Endothelial cell of umbilical vein (primary cell): ENCODE measurements around the gene IFNA8. TPM values are rescaled to one million over a fixed set of nuclear protein-coding genes. Genes with fewer than 3 reads are reported as not detected.

Source experiments
- BruUV-seq: library from RNA; stranded (reverse); fragments of 400-500 nt; replicated peaks from 2 replicates; lab custom pipeline; 2021; lab: Mats Ljungman, UMichigan
- CTCF ChIA-PET: fragments of 300-600, 350-600 bp; sonication (Branson Sonifier 250); formaldehyde crosslinking; loops from one replicate; lab custom pipeline; 2021; ENCODE audit warnings: antibody characterized with exemption, inconsistent platforms; lab: Charles Lee
- POLR2A ChIA-PET: fragments of 300-600, 350-600 bp; sonication (Branson Sonifier 250); formaldehyde crosslinking; loops from one replicate; lab custom pipeline; 2021; ENCODE audit warnings: antibody characterized with exemption, inconsistent platforms; lab: Charles Lee
- DNase-seq: peaks from one replicate; pipeline ENCODE4 v3.0.0-alpha.2; 2011; ENCODE audit warnings: low read depth, low spot score
- FAIRE-seq: peaks from 2 replicates; lab custom pipeline; 2011; peaks lifted over from hg19 to GRCh38; lab: Jason Lieb, UNC
- H2AFZ ChIP-seq: 2 replicates; pipeline ENCODE4 v1.6.0; 2012; ENCODE audit warnings: low read depth, low read length, control low read depth, inconsistent platforms
- H3K27ac ChIP-seq: 2 replicates; pipeline ENCODE4 v1.5.1; 2011; ENCODE audit warnings: low read depth, mild to moderate bottlenecking, control low read depth, low read length, moderate library complexity; ENCODE audit not compliant: insufficient read depth
- H3K27me3 ChIP-seq, 2 experiments: 2 replicates each; pipeline versions ENCODE4 v1.6.0 to v1.6.1; 2011; ENCODE audit warnings: low read length in 2 of 2, mixed read lengths in 1 of 2; ENCODE audit not compliant: control insufficient read depth in 2 of 2, insufficient read depth in 2 of 2
- H3K36me3 ChIP-seq, 2 experiments: 2 replicates in 1 of 2; 3 replicates in 1 of 2; pipeline ENCODE4 v1.5.1; 2011; ENCODE audit warnings: low read length in 2 of 2, mild to moderate bottlenecking in 1 of 2, moderate library complexity in 1 of 2; ENCODE audit not compliant: control insufficient read depth in 2 of 2, insufficient read depth in 2 of 2; ENCODE audit errors: extremely low read depth in 1 of 2
- H3K4me1 ChIP-seq: 3 replicates; pipeline ENCODE4 v1.5.1; 2011; ENCODE audit warnings: mild to moderate bottlenecking, low read length; ENCODE audit not compliant: control insufficient read depth, insufficient read depth; ENCODE audit errors: extremely low read depth
- H3K4me2 ChIP-seq: 2 replicates; pipeline ENCODE4 v1.6.1; 2011; ENCODE audit warnings: low read length, control low read depth, mixed read lengths; ENCODE audit not compliant: insufficient read depth
- H3K4me3 ChIP-seq, 3 experiments: fragments of 200-600 bp in 1 of 3; sonication (generic), shearing (Covaris generic) in 1 of 3; replicated peaks in 1 of 3; 2 replicates each; pipeline ENCODE4 v1.5.1; 2011 to 2016; ENCODE audit warnings: control low read depth in 3 of 3, low read length in 3 of 3, mild to moderate bottlenecking in 2 of 3, inconsistent platforms in 1 of 3, low read depth in 1 of 3, moderate library complexity in 1 of 3; ENCODE audit not compliant: insufficient read depth in 1 of 3
- H3K79me2 ChIP-seq: 2 replicates; pipeline ENCODE4 v1.6.0; 2012; ENCODE audit warnings: low read length, inconsistent platforms; ENCODE audit not compliant: control insufficient read depth, insufficient read depth
- H3K9ac ChIP-seq: replicated peaks from 2 replicates; pipeline ENCODE3; 2011; ENCODE audit warnings: low read length, control low read depth; ENCODE audit not compliant: insufficient read depth; ENCODE audit errors: extremely low read depth
- H3K9me1 ChIP-seq: replicated peaks from 3 replicates; pipeline ENCODE4 v1.6.0; 2011; ENCODE audit warnings: mild to moderate bottlenecking, low read length; ENCODE audit not compliant: control insufficient read depth, insufficient read depth; ENCODE audit errors: extremely low read depth
- H3K9me3 ChIP-seq: replicated peaks from 2 replicates; pipeline ENCODE4 v1.5.1; 2012; ENCODE audit warnings: low read length, inconsistent platforms; ENCODE audit not compliant: control insufficient read depth, insufficient read depth
- H4K20me1 ChIP-seq: replicated peaks from 2 replicates; pipeline ENCODE3; 2011; ENCODE audit warnings: mild to moderate bottlenecking, low read length; ENCODE audit not compliant: control insufficient read depth, insufficient read depth; ENCODE audit errors: extremely low read depth
- CTCF ChIP-seq, 2 donors: IDR thresholded peaks; 1 replicate in 1 of 2; 2 replicates in 1 of 2; pipeline ENCODE4 v1.5.1; 2011; ENCODE audit warnings: low read length in 2 of 2, mild to moderate bottlenecking in 2 of 2, moderate library complexity in 2 of 2, control low read depth in 1 of 2, inconsistent platforms in 1 of 2, low read depth in 1 of 2; ENCODE audit not compliant: insufficient read depth in 1 of 2; ENCODE audit errors: extremely low read depth in 1 of 2
- EZH2 ChIP-seq: IDR thresholded peaks from 2 replicates; pipeline ENCODE4 v1.6.1; 2012; ENCODE audit warnings: borderline replicate concordance, low read depth, mild to moderate bottlenecking, moderate library complexity, low read length, inconsistent platforms; ENCODE audit not compliant: severe bottlenecking
- FOS ChIP-seq: IDR thresholded peaks from 2 replicates; pipeline ENCODE4 v1.6.1; 2011; ENCODE audit warnings: mild to moderate bottlenecking, low read length, moderate library complexity, borderline replicate concordance; ENCODE audit not compliant: insufficient read depth
- GATA2 ChIP-seq: IDR thresholded peaks from 2 replicates; pipeline ENCODE4 v1.7.0; 2011; ENCODE audit warnings: low read depth, mild to moderate bottlenecking, moderate library complexity, mixed read lengths, low read length; ENCODE audit not compliant: insufficient read length, insufficient read depth
- JUN ChIP-seq: IDR thresholded peaks from 2 replicates; pipeline ENCODE4 v1.6.1; 2011; ENCODE audit warnings: borderline replicate concordance, low read depth; ENCODE audit not compliant: insufficient read length, insufficient read depth
- MAX ChIP-seq: IDR thresholded peaks from 2 replicates; pipeline ENCODE4 v1.6.1; 2011; ENCODE audit not compliant: insufficient read depth, insufficient read length
- MYC ChIP-seq: IDR thresholded peaks from one replicate; pipeline ENCODE4 v1.6.1; 2011; ENCODE audit warnings: mild to moderate bottlenecking, low read depth, low read length
- POLR2A ChIP-seq: IDR thresholded peaks from 2 replicates; pipeline ENCODE4 v1.6.1; 2012; ENCODE audit warnings: low read depth, mild to moderate bottlenecking, control low read depth, low read length
- POLR2AphosphoS5 ChIP-seq: IDR thresholded peaks from 2 replicates; pipeline ENCODE4 v1.6.1; 2012; ENCODE audit warnings: low read depth, mild to moderate bottlenecking, control low read depth, low read length, moderate library complexity; ENCODE audit not compliant: insufficient read depth
- dilution Hi-C: fragments of 300-500 bp; cut with MboI; formaldehyde crosslinking; loops from one replicate; pipeline ENCODE4 v1.15.0; 2019; ENCODE audit warnings: low sequenced_read_pairs; ENCODE audit not compliant: extremely low pct_ligation_motif_present
- intact Hi-C: fragments of 100-400 bp; cut with micrococcal nuclease; formaldehyde crosslinking; loops from one replicate; pipeline ENCODE4 v1.10.0; 2022
- polyA plus RNA-seq, 4 experiments: library from polyadenylated mRNA; depleted of rRNA in 3 of 4; stranded (reverse) in 3 of 4; unstranded in 1 of 4; fragments of >200 nt; gene quantifications; 2 replicates each; pipeline versions ENCODE4 v1.2.1 to v1.2.3, GENCODE V29; 2011 to 2012; ENCODE audit warnings: missing spikeins in 1 of 4
- total RNA-seq: library from RNA; stranded (reverse); gene quantifications from 2 replicates; pipeline ENCODE4 v1.2.3, GENCODE V29; 2021

Gene IFNA8
- total and polyA plus RNA-seq, 2 donors (not counting 3 experiments of a cell fraction or from before 2014, with no cell fraction given): not detected

GRCh38 chr9:21450733-21451394 is 41.9 kb downstream of the IFNA8 start:
- dilution Hi-C loops (no loop called here), intact Hi-C loops (no loop called here)
- peaks cover 1 to 9% of the 10 kb centered on the region in 2 experiments for H3K27me3 ChIP-seq
- no TSS peak for BruUV-seq
- ChIA-PET CTCF (interaction anchor here (1.6 kb wide), 1 partner anchor 16 kb away, joined by 5 read pairs; no protein-coding TSS in a partner anchor), POLR2A (no interaction called here)
- H3K9me3 ChIP-seq: no peaks in the 10 kb centered on the region
- H3K36me3 ChIP-seq: no peaks in the 10 kb centered on the region
- no peak overlapping the region for H3K9ac ChIP-seq
- no peaks in the 10 kb centered on the region for H3K79me2 ChIP-seq
- no peak for FAIRE-seq
- no peak overlapping the region for H3K4me3 ChIP-seq
- H3K4me1 ChIP-seq: peaks cover 8% of the 10 kb centered on the region
- no peak overlapping the region for H3K27ac ChIP-seq
- DNase-seq: no peak
- no peak overlapping the region for H3K4me2 ChIP-seq
- H2AFZ ChIP-seq: no peak overlapping the region
- TF ChIP-seq POLR2AphosphoS5 (no peak), EZH2 (no peak), POLR2A (no peak), GATA2 (no peak), MAX (no peak), FOS (no peak), CTCF (IDR thresholded peaks at IDR 0.05; ENCODE audit: extremely low read depth in 1 of 2, insufficient read depth in 1 of 2, low read depth in 1 of 2, low read length in 2 of 2) (no peak), MYC (no peak), JUN (no peak)
- H4K20me1 ChIP-seq: no peaks in the 10 kb centered on the region
- H3K9me1 ChIP-seq: no peaks in the 10 kb centered on the region
